GM12878 (cell line): ENCODE measurements around the gene SHANK1. TPM values are rescaled to one million over a fixed set of nuclear protein-coding genes. Genes with fewer than 3 reads are reported as not detected.

Experiments used
- ATAC-seq: fragments of 200-7000 bp; cut with Tn5 transposase; 3 replicates; pipeline ENCODE4 v1.9.1; 2020; ENCODE audit warnings: mild to moderate bottlenecking, moderate library complexity
- BruUV-seq: library from RNA; stranded (reverse); fragments of 400-500 nt; replicated peaks from 2 replicates; lab custom pipeline; 2021; lab: Mats Ljungman, UMichigan
- CTCF ChIA-PET: fragments of 300-600 bp; sonication (Branson Sonifier 250); formaldehyde crosslinking; extraction: SDS; loops from one replicate; lab custom pipeline; 2021; ENCODE audit warnings: inconsistent platforms; lab: Yijun Ruan, JAX
- POLR2A ChIA-PET: fragments of 350-600 bp; formaldehyde crosslinking; extraction: SDS; loops from one replicate; lab custom pipeline; 2021; ENCODE audit warnings: inconsistent platforms; lab: Charles Lee
- RAD21 ChIA-PET: fragments of 300-600 bp; sonication (Branson Sonifier 250); formaldehyde crosslinking; loops from one replicate; lab custom pipeline; 2023; ENCODE audit warnings: antibody characterized with exemption; ENCODE audit not compliant: unreplicated experiment; lab: Charles Lee
- SMC1A ChIA-PET: fragments of 300-600 bp; sonication (Branson Sonifier 250); formaldehyde crosslinking; loops from one replicate; lab custom pipeline; 2023; ENCODE audit not compliant: unreplicated experiment, uncharacterized antibody; lab: Charles Lee
- DNase-seq: peaks from one replicate; pipeline ENCODE4 v3.0.0-alpha.2; 2011; ENCODE audit warnings: low read depth, low spot score
- FAIRE-seq: peaks from 3 replicates; lab custom pipeline; 2011; peaks lifted over from hg19 to GRCh38; lab: Jason Lieb, UNC
- H2AFZ ChIP-seq: 2 replicates; pipeline ENCODE4 v1.6.0; 2011; ENCODE audit warnings: low read depth, low read length, control low read depth; ENCODE audit not compliant: control insufficient read depth
- H3K27ac ChIP-seq: 2 replicates; pipeline ENCODE4 v1.5.1; 2011; ENCODE audit warnings: control low read depth; ENCODE audit not compliant: control insufficient read depth, insufficient read depth
- H3K27me3 ChIP-seq, 2 experiments: replicated peaks in 1 of 2; 2 replicates each; pipeline versions ENCODE4 v1.6.0 to v1.6.1; 2011; ENCODE audit warnings: low read length in 1 of 2; ENCODE audit not compliant: control insufficient read depth in 2 of 2, insufficient read depth in 2 of 2
- H3K36me3 ChIP-seq, 2 experiments: 2 replicates each; pipeline ENCODE4 v1.5.1; 2011; ENCODE audit warnings: low read length in 1 of 2; ENCODE audit not compliant: control insufficient read depth in 2 of 2, insufficient read depth in 2 of 2
- H3K4me1 ChIP-seq: 2 replicates; pipeline ENCODE4 v1.6.1; 2011; ENCODE audit warnings: mild to moderate bottlenecking, low read length, moderate library complexity, mixed read lengths; ENCODE audit not compliant: control insufficient read depth, insufficient read depth
- H3K4me2 ChIP-seq: 2 replicates; pipeline ENCODE4 v1.6.0; 2011; ENCODE audit warnings: control low read depth; ENCODE audit not compliant: control insufficient read depth, insufficient read depth
- H3K4me3 ChIP-seq: fragments of 200-600 bp; sonication (generic); 2 replicates; pipeline ENCODE4 v1.5.1; 2016
- H3K79me2 ChIP-seq: 2 replicates; pipeline ENCODE4 v1.6.0; 2011; ENCODE audit warnings: low read length; ENCODE audit not compliant: control insufficient read depth, insufficient read depth
- H3K9ac ChIP-seq: 2 replicates; pipeline ENCODE4 v1.8.0; 2011; ENCODE audit warnings: low read length, control low read depth, mixed read lengths; ENCODE audit not compliant: control insufficient read depth, insufficient read depth
- H3K9me3 ChIP-seq: replicated peaks from 3 replicates; pipeline ENCODE4 v1.5.1; 2011; ENCODE audit warnings: mild to moderate bottlenecking, low read length; ENCODE audit not compliant: control insufficient read depth, insufficient read depth
- H4K20me1 ChIP-seq: 2 replicates; pipeline ENCODE4 v1.6.0; 2011; ENCODE audit not compliant: control insufficient read depth, insufficient read depth
- CBX5 ChIP-seq: sonication (generic); IDR thresholded peaks from 2 replicates; pipeline ENCODE4 v1.6.1; 2016; ENCODE audit warnings: low read depth, moderate library complexity, mild to moderate bottlenecking, inconsistent platforms
- CEBPB ChIP-seq, 2 experiments: fragments of 150-350 bp in 1 of 2; IDR thresholded peaks; 2 replicates each; pipeline ENCODE4 v1.6.1; 2012 to 2014; ENCODE audit warnings: low read depth in 2 of 2, low read length in 2 of 2, borderline replicate concordance in 1 of 2, inconsistent platforms in 1 of 2
- EZH2 ChIP-seq: IDR thresholded peaks from 2 replicates; pipeline ENCODE4 v1.6.1; 2012; ENCODE audit warnings: low read depth, mild to moderate bottlenecking, control low read depth, inconsistent platforms, low read length, borderline replicate concordance; ENCODE audit not compliant: control insufficient read depth
- HCFC1 ChIP-seq: fragments of 150-350 bp; IDR thresholded peaks from 2 replicates; pipeline ENCODE4 v1.6.1; 2014; ENCODE audit warnings: low read length
- HDAC6 ChIP-seq: fragments of 200-600 bp; sonication (generic); IDR thresholded peaks from one replicate; pipeline ENCODE4 v1.8.0; 2017; ENCODE audit warnings: antibody characterized with exemption; ENCODE audit not compliant: unreplicated experiment
- MEF2A ChIP-seq: IDR thresholded peaks from 2 replicates; pipeline ENCODE4 v1.6.1; 2011; ENCODE audit warnings: low read depth, mild to moderate bottlenecking, low read length, moderate library complexity; ENCODE audit not compliant: insufficient read depth
- PAX8 ChIP-seq: fragments of 450-650 bp; IDR thresholded peaks from 2 replicates; pipeline ENCODE4 v1.6.1; 2017; ENCODE audit warnings: mild to moderate bottlenecking, moderate library complexity
- WGBS: methylation state at CpG from one replicate; pipeline ENCODE4 v1.1.6; 2016; ENCODE audit warnings: low lambda C conversion rate; ENCODE audit not compliant: insufficient replicate concordance, insufficient coverage; ENCODE audit errors: missing lambda C conversion rate; 5-methylcytosine and 5-hydroxymethylcytosine counted together
- in situ Hi-C: fragments of 300-500 bp; cut with MboI; formaldehyde crosslinking; loops from 9 replicates; pipeline ENCODE4 v1.14.3; 2018; ENCODE audit warnings: mixed read lengths
- intact Hi-C: fragments of 100-400 bp; cut with micrococcal nuclease; formaldehyde crosslinking; loops from one replicate; pipeline ENCODE4 v1.14.2; 2022; ENCODE audit not compliant: unreplicated experiment
- polyA plus RNA-seq, 11 experiments: library from polyadenylated mRNA; depleted of rRNA in 4 of 11; unstranded in 6 of 11; stranded (reverse) in 5 of 11; fragments of >200 nt; fragmentation: Nextera tagmentation in 4 of 11; fragmentation: Illumina TruSeq in 1 of 11; extraction: Ambion mirVana in 4 of 11; extraction: Trizol in 1 of 11; gene quantifications; 1 replicate in 1 of 11; 2 replicates in 10 of 11; pipeline versions ENCODE4 v1.2.1 to v1.2.3, GENCODE V29; 2011 to 2016; ENCODE audit warnings: inconsistent platforms in 2 of 11, missing spikeins in 2 of 11, low read depth in 1 of 11
- total RNA-seq, 4 experiments: library from RNA; depleted of rRNA in 3 of 4; stranded (reverse); fragments of >200 nt in 3 of 4; fragmentation: Illumina TruSeq in 1 of 4; extraction: Trizol in 1 of 4; gene quantifications; 2 replicates each; pipeline versions ENCODE4 v1.2.1 to v1.2.3, GENCODE V29; 2013 to 2021
- TF ChIP-seq, protein P1 (sequence below): IDR thresholded peaks from 2 replicates; pipeline ENCODE4 v1.6.1; 2012; ENCODE audit warnings: low read depth, low read length, improper control_type of control experiment
- TF ChIP-seq, protein P2 (sequence below): fragments of 450-650 bp; IDR thresholded peaks from 2 replicates; pipeline ENCODE4 v1.6.1; 2014; ENCODE audit warnings: mild to moderate bottlenecking
- TF ChIP-seq, protein P3 (sequence below): fragments of 450-650 bp; IDR thresholded peaks from 2 replicates; pipeline ENCODE4 v1.6.1; 2016; ENCODE audit warnings: mild to moderate bottlenecking
- TF ChIP-seq, protein P4 (sequence below): fragments of 450-650 bp; formaldehyde crosslinking; IDR thresholded peaks from 2 replicates; pipeline ENCODE4 v1.4.0; 2022; ENCODE audit warnings: mild to moderate bottlenecking, moderate library complexity

The SHANK1 gene
- total and polyA plus RNA-seq, 10 of the 15 experiments (the other 5 are each of a cell fraction or from before 2014, with no cell fraction given) = not detected

DNA sequence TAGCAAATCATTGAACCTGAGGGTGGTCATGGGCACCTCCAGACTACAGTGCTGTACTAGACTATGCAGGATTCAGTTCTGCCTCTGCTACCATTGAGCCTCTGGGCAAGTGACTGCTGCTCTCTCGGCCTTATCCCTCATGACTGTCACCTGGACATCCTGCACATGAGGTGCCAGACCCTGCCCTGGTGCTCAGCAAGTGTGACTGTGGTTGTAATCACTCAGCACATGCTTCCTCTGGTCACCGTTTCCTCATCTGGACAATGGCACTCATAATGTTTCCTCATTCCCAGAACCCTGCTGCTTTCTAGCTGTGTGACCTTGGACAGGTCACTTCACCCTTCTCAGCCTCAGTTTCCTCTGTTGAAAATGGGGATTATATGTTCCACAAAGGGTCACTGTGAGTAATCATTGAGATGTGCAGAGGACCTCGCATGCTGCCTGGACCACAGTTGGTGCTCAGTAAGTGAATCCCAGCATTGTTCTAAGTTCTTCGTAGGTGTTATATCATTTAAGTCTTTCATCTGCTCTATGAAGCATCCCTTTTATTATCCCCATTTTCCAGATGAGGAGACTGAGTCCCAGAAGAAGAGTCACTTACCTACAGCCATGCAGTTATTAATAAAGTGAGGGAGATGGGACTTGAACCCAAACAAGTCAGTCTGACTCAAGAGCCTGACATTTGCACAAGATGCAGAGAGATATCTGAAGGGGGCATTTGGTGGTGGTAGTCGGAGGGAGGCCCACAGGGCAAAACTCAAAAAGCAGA lies 83.1 kb downstream of the SHANK1 start:
- Histone ChIP-seq H2AFZ (no peak overlapping the region), H3K9me3 (peaks cover 3% of the 10 kb centered on the region; the same call in 1 of the 3 replicates), H3K27ac (no peak overlapping the region), H3K79me2 (no peaks in the 10 kb centered on the region), H3K4me2 (no peak overlapping the region), H3K27me3 (peaks cover 2 to 5% of the 10 kb centered on the region in 2 experiments; a peak in 3 of 4 replicates), H3K4me3 (no peak overlapping the region), H3K9ac (no peak overlapping the region), H3K4me1 (no peaks in the 10 kb centered on the region), H4K20me1 (no peaks in the 10 kb centered on the region), H3K36me3 (no peaks in the 10 kb centered on the region)
- BruUV-seq = no TSS peak
- SMC1A ChIA-PET = no interaction called here
- CTCF ChIA-PET = no interaction called here
- intact Hi-C loops (no loop called here), in situ Hi-C loops (no loop called here)
- ATAC-seq (no peak), FAIRE-seq (no peak), DNase-seq (no peak)
- RAD21 ChIA-PET = no interaction called here
- no peak for TF ChIP-seq CBX5
- no peak for TF ChIP-seq EZH2
- TF ChIP-seq HCFC1 = no peak
- TF ChIP-seq, protein P1, sequence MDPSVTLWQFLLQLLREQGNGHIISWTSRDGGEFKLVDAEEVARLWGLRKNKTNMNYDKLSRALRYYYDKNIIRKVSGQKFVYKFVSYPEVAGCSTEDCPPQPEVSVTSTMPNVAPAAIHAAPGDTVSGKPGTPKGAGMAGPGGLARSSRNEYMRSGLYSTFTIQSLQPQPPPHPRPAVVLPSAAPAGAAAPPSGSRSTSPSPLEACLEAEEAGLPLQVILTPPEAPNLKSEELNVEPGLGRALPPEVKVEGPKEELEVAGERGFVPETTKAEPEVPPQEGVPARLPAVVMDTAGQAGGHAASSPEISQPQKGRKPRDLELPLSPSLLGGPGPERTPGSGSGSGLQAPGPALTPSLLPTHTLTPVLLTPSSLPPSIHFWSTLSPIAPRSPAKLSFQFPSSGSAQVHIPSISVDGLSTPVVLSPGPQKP = no peak
- TF ChIP-seq, protein P2, sequence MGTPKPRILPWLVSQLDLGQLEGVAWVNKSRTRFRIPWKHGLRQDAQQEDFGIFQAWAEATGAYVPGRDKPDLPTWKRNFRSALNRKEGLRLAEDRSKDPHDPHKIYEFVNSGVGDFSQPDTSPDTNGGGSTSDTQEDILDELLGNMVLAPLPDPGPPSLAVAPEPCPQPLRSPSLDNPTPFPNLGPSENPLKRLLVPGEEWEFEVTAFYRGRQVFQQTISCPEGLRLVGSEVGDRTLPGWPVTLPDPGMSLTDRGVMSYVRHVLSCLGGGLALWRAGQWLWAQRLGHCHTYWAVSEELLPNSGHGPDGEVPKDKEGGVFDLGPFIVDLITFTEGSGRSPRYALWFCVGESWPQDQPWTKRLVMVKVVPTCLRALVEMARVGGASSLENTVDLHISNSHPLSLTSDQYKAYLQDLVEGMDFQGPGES = no peak
- TF ChIP-seq, protein P3, sequence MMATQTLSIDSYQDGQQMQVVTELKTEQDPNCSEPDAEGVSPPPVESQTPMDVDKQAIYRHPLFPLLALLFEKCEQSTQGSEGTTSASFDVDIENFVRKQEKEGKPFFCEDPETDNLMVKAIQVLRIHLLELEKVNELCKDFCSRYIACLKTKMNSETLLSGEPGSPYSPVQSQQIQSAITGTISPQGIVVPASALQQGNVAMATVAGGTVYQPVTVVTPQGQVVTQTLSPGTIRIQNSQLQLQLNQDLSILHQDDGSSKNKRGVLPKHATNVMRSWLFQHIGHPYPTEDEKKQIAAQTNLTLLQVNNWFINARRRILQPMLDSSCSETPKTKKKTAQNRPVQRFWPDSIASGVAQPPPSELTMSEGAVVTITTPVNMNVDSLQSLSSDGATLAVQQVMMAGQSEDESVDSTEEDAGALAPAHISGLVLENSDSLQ = no peak
- no peak for TF ChIP-seq HDAC6
- TF ChIP-seq PAX8 = no peak
- no peak for TF ChIP-seq MEF2A
- no peak for TF ChIP-seq CEBPB (IDR thresholded peaks at IDR 0.05; ENCODE audit: borderline replicate concordance in 1 of 2, low read depth in 2 of 2, low read length in 2 of 2)
- TF ChIP-seq, protein P4, sequence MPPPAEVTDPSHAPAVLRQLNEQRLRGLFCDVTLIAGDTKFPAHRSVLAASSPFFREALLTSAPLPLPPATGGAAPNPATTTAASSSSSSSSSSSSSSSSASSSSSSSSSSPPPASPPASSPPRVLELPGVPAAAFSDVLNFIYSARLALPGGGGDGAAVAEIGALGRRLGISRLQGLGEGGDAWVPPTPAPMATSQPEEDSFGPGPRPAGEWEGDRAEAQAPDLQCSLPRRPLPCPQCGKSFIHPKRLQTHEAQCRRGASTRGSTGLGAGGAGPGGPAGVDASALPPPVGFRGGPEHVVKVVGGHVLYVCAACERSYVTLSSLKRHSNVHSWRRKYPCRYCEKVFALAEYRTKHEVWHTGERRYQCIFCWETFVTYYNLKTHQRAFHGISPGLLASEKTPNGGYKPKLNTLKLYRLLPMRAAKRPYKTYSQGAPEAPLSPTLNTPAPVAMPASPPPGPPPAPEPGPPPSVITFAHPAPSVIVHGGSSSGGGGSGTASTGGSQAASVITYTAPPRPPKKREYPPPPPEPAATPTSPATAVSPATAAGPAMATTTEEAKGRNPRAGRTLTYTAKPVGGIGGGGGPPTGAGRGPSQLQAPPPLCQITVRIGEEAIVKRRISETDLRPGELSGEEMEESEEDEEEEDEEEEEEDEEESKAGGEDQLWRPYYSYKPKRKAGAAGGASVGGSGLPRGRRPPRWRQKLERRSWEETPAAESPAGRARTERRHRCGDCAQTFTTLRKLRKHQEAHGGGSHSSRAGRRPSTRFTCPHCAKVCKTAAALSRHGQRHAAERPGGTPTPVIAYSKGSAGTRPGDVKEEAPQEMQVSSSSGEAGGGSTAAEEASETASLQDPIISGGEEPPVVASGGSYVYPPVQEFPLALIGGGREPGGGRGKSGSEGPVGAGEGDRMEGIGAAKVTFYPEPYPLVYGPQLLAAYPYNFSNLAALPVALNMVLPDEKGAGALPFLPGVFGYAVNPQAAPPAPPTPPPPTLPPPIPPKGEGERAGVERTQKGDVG (CRISPR knock-in tag) = no peak
- POLR2A ChIA-PET = no interaction called here
- WGBS = 15% methylated on average over 5 of the region's 5 CpGs
